ENCODE measurements around the gene CAMLG. TPM values are rescaled to one million over a fixed set of nuclear protein-coding genes. Genes with fewer than 3 reads are reported as not detected.

CAMLG gene
- total RNA-seq, 6 donors from 2014 or later, result 12.4 to 38.2 (median 20.5) TPM

DNA sequence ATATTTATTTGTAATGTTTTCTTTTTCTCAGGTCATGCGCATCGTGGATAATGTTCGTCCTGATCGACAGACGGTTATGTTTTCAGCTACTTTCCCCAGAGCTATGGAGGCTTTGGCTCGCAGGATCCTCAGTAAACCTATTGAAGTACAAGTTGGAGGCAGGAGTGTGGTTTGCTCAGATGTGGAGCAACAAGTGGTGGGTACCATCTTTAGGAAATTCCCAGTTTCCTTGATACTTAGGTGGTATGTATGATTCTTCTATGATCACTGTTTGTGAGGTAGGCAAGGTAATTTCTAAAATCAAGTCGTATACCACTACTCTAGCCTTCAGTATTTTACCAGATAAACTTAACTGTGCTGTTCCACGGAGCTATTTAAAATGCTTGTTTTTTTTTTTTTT lies 56.5 kb downstream of the CAMLG start:
- H3K4me1 ChIP-seq, result no peaks in the 10 kb centered on the region
- no peak for TF ChIP-seq EP300 (IDR thresholded peaks at IDR 0.05)
- TF ChIP-seq, protein P1, sequence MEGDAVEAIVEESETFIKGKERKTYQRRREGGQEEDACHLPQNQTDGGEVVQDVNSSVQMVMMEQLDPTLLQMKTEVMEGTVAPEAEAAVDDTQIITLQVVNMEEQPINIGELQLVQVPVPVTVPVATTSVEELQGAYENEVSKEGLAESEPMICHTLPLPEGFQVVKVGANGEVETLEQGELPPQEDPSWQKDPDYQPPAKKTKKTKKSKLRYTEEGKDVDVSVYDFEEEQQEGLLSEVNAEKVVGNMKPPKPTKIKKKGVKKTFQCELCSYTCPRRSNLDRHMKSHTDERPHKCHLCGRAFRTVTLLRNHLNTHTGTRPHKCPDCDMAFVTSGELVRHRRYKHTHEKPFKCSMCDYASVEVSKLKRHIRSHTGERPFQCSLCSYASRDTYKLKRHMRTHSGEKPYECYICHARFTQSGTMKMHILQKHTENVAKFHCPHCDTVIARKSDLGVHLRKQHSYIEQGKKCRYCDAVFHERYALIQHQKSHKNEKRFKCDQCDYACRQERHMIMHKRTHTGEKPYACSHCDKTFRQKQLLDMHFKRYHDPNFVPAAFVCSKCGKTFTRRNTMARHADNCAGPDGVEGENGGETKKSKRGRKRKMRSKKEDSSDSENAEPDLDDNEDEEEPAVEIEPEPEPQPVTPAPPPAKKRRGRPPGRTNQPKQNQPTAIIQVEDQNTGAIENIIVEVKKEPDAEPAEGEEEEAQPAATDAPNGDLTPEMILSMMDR (IDR thresholded peaks at IDR 0.05), result no peak
- no peak for TF ChIP-seq POLR2A (IDR thresholded peaks at IDR 0.05)
- TF ChIP-seq POLR2AphosphoS5 (IDR thresholded peaks at IDR 0.05), result no peak
- no peak for DNase-seq
- 96 to 97% methylated on average over 8 of the region's 8 CpGs for WGBS, 2 donors
- no peaks in the 10 kb centered on the region for H3K9me3 ChIP-seq
- H3K27ac ChIP-seq, result no peak overlapping the region
- H3K27me3 ChIP-seq, result no peaks in the 10 kb centered on the region
- ATAC-seq (ENCODE audit: low FRiP score in 2 of 2), result no peak
- H3K36me3 ChIP-seq, result peaks cover 33 to 96% (median 68%) of the 10 kb centered on the region in 4 donors
- no peak overlapping the region for H3K4me3 ChIP-seq

DNA sequence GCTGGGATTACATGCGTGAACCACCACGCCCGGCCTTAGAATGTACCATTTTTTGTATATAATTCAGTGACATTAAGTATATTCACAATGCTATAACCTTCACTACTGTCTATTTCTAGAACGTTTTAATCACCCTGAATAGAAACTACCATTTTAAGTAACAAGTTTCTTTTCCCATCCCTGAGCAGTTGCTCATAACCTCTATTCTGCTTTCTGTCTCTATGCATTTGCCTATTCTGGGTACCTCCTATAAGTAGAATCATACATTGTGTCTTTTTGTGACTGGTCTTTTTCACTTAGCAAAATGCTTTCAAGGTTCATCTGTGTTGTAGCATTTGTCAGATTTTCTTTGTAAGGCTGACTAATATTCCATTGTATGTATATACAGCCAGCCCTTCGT lies 60.1 kb downstream of the CAMLG start:
- no peak overlapping the region for H3K27ac ChIP-seq
- no peaks in the 10 kb centered on the region for H3K27me3 ChIP-seq
- H3K4me1 ChIP-seq, result no peaks in the 10 kb centered on the region
- H3K4me3 ChIP-seq, result no peak overlapping the region
- peaks cover 15 to 89% (median 52%) of the 10 kb centered on the region in 4 donors for H3K36me3 ChIP-seq
- ATAC-seq (ENCODE audit: low FRiP score in 2 of 2), result no peak
- no peak for DNase-seq
- TF ChIP-seq POLR2A (IDR thresholded peaks at IDR 0.05) (no peak), POLR2AphosphoS5 (IDR thresholded peaks at IDR 0.05) (no peak), EP300 (IDR thresholded peaks at IDR 0.05) (no peak)
- TF ChIP-seq, protein P1 (IDR thresholded peaks at IDR 0.05), result no peak
- WGBS, 2 donors, result 88 to 94% methylated on average over 5 of the region's 5 CpGs
- no peaks in the 10 kb centered on the region for H3K9me3 ChIP-seq

Small RNA genes within 50 kb of the gene (small RNA-seq; reads per million reads assigned to genes)
- gene RNU6-1164P (0 reads per million in 4 donors), gene RNU6-757P (0 reads per million in 4 donors)

Other genes with a start within 250 kb of the CAMLG start
- gene JADE2, start 212.9 kb upstream of the CAMLG start, total RNA-seq, result 100 to 1,000 TPM in 1 of 6 donors, 10 to 100 TPM in 5; 51.5 to 102 (median 69.5) TPM
- gene SAR1B, start 105.7 kb upstream of the CAMLG start, total RNA-seq, result 10 to 100 TPM; 37.4 to 67.0 (median 52.7) TPM
- 10 to 100 TPM in 4 of 6 donors, 1 to 10 TPM in 2; 3.8 to 23.4 (median 16.8) TPM for gene SEC24A, start 89.8 kb upstream of the CAMLG start, total RNA-seq
- gene DDX46, start 20.2 kb downstream of the CAMLG start, total RNA-seq, result 10 to 100 TPM; 31.2 to 68.9 (median 45.0) TPM
- gene C5orf24, start 107.4 kb downstream of the CAMLG start, total RNA-seq, result 10 to 100 TPM; 22.5 to 56.4 (median 35.5) TPM
- 10 to 100 TPM; 49.6 to 78.4 (median 67.2) TPM for gene TXNDC15, start 135.8 kb downstream of the CAMLG start, total RNA-seq
- 10 to 100 TPM in 2 of 6 donors, 1 to 10 TPM in 4; 8.4 to 14.4 (median 9.1) TPM for gene PCBD2, start 166.6 kb downstream of the CAMLG start, total RNA-seq
- gene CATSPER3, start 229.4 kb downstream of the CAMLG start, total RNA-seq, result 1 to 10 TPM in 1 of 6 donors, under 1 TPM in 1, not detected in 4; 0.67 to 1.7 TPM

Measured in upper lobe of left lung (tissue), 6 donors.